Activated B cell treated with CpG ODN at 0.5 μM for 24 hours (primary cell): ENCODE results near the gene C3orf20. TPM values are rescaled to one million over a fixed set of nuclear protein-coding genes. Genes with fewer than 3 reads are reported as not detected.
"Not testable (repeated sequence)": the region's sequence is repeated elsewhere in the genome, so short reads cannot be mapped to it uniquely, and the experiment has no call there.

Source experiments
- ATAC-seq: fragments of 200-7000 bp; cut with Tn5 transposase; one replicate; pipeline ENCODE4 v1.10.0; 2021; ENCODE audit warnings: low read depth, mild to moderate bottlenecking, moderate library complexity
- CTCF ChIA-PET: fragments of 350-600 bp; sonication (Branson Sonifier 250); formaldehyde crosslinking; loops from one replicate; lab custom pipeline; 2021; ENCODE audit warnings: antibody characterized with exemption; lab: Charles Lee
- POLR2A ChIA-PET: fragments of 350-600 bp; sonication (Branson Sonifier 250); formaldehyde crosslinking; loops from one replicate; lab custom pipeline; 2021; ENCODE audit warnings: antibody characterized with exemption; lab: Charles Lee
- DNase-seq: peaks from one replicate; pipeline ENCODE4 v3.0.0; 2022
- H3K27ac Mint-ChIP-seq: one replicate; pipeline ENCODE4 v1.8.0; 2020; ENCODE audit warnings: mixed read lengths
- H3K27me3 Mint-ChIP-seq: one replicate; pipeline ENCODE4 v1.8.0; 2021; ENCODE audit warnings: mixed read lengths
- H3K36me3 Mint-ChIP-seq: one replicate; pipeline ENCODE4 v1.8.0; 2021; ENCODE audit warnings: low read depth, mixed read lengths
- H3K4me1 Mint-ChIP-seq: one replicate; pipeline ENCODE4 v1.8.0; 2021; ENCODE audit warnings: mixed read lengths
- H3K4me3 Mint-ChIP-seq: one replicate; pipeline ENCODE4 v1.8.0; 2020; ENCODE audit warnings: mild to moderate bottlenecking, mixed read lengths
- H3K9me3 Mint-ChIP-seq: one replicate; pipeline ENCODE4 v1.8.0; 2020; ENCODE audit warnings: mixed read lengths
- intact Hi-C: fragments of 100-400 bp; cut with micrococcal nuclease; formaldehyde crosslinking; loops from one replicate; pipeline ENCODE4 v1.15.1; 2024
- total RNA-seq: library from RNA; stranded (reverse); gene quantifications from 2 replicates; pipeline ENCODE4 v1.2.3, GENCODE V29; 2022
- TF ChIP-seq, protein P1 (sequence below): fragments of 200-600 bp; IDR thresholded peaks from one replicate; pipeline ENCODE4 v1.8.0; 2022; ENCODE audit warnings: antibody characterized with exemption, mild to moderate bottlenecking

C3orf20 gene
- total RNA-seq, 1 donor from 2014 or later, result 0.16 TPM

DNA sequence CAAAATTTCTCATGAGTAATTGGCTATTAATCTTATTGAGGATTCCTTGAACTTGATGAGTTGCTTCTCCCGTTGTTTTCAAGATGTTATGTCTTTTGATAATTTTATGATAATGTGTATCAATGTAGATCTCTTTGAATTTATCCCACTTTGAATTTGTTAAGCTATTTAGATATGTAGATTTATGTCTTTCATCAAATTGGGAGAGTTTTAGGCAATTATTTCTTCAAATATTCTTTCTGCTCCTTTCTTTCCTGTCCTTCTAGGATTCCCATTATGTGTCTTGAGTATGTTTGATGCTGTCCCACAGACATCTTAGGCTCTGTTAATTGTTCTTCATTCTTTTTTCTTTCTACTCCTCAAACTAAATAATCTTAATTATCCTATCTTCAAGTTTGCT is 75.7 kb downstream of the C3orf20 start:
- H3K27me3 Mint-ChIP-seq, result peaks cover 11% of the 10 kb centered on the region
- no peaks in the 10 kb centered on the region for H3K36me3 Mint-ChIP-seq
- intact Hi-C loops, result no loop called here
- TF ChIP-seq, protein P1, sequence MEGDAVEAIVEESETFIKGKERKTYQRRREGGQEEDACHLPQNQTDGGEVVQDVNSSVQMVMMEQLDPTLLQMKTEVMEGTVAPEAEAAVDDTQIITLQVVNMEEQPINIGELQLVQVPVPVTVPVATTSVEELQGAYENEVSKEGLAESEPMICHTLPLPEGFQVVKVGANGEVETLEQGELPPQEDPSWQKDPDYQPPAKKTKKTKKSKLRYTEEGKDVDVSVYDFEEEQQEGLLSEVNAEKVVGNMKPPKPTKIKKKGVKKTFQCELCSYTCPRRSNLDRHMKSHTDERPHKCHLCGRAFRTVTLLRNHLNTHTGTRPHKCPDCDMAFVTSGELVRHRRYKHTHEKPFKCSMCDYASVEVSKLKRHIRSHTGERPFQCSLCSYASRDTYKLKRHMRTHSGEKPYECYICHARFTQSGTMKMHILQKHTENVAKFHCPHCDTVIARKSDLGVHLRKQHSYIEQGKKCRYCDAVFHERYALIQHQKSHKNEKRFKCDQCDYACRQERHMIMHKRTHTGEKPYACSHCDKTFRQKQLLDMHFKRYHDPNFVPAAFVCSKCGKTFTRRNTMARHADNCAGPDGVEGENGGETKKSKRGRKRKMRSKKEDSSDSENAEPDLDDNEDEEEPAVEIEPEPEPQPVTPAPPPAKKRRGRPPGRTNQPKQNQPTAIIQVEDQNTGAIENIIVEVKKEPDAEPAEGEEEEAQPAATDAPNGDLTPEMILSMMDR, result no peak
- H3K4me3 Mint-ChIP-seq, result no peak overlapping the region
- H3K9me3 Mint-ChIP-seq, result peaks cover 13% of the 10 kb centered on the region
- DNase-seq (no peak), ATAC-seq (no peak)
- H3K4me1 Mint-ChIP-seq, result no peaks in the 10 kb centered on the region
- H3K27ac Mint-ChIP-seq, result no peak overlapping the region
- CTCF ChIA-PET, result no interaction called here
- POLR2A ChIA-PET, result interaction anchor here (0.7 kb wide), 1 partner anchor 1134 kb away, joined by 6 read pairs; no protein-coding TSS in a partner anchor

DNA sequence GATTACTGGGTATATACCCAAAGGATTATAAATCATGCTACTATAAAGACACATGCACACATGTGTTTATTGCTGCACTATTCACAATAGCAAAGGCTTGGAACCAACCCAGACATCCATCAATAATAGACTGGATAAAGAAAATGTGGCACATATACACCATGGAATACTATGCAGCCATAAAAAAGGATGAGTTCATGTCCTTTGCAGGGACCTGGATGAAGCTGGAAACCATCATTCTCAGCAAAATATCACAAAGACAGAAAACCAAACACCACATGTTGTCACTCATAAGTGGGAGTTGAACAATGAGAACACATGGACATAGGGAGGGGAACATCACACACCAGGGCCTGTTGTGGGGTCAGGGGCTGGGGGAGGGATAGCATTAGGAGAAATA is 78.0 kb downstream of the C3orf20 start:
- H3K4me1 Mint-ChIP-seq, ATAC-seq, H3K4me3 Mint-ChIP-seq, H3K27me3 Mint-ChIP-seq, POLR2A ChIA-PET, DNase-seq, H3K27ac Mint-ChIP-seq, intact Hi-C loops, CTCF ChIA-PET, H3K36me3 Mint-ChIP-seq: not testable (repeated sequence)
- peaks cover 13% of the 10 kb centered on the region for H3K9me3 Mint-ChIP-seq

DNA sequence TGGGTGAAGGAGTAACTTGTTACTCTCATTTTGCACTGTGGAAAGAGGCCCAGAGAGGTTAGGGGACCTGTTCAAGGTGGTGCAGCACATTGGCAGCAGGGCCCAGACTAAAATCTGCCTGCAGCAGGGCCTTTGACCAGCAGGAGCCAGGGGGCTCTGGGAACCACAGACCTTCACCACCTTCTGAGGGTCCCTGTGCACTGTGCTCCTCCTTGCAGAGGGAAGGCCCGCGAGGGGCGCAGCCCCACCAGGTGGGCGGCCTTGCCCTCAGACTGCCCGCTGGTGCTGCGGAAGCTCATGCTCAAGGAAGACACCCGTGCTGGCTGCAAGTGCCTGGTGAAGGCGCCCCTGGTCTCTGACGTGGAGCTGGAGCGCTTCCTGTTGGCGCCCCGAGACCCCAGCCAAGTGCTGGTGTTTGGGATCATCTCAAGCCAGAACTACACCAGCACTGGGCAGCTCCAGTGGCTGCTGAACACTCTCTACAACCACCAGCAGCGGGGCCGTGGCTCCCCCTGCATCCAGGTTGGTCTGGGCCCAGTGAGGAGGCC is 82.3 kb downstream of the C3orf20 start:
- Mint-ChIP-seq H3K4me1 (no peaks in the 10 kb centered on the region), H3K27ac (no peak overlapping the region), H3K36me3 (no peaks in the 10 kb centered on the region), H3K9me3 (no peaks in the 10 kb centered on the region), H3K27me3 (peaks cover 2% of the 10 kb centered on the region), H3K4me3 (no peak overlapping the region)
- POLR2A ChIA-PET, result no interaction called here
- CTCF ChIA-PET, result no interaction called here
- intact Hi-C loops, result no loop called here
- TF ChIP-seq, protein P1, result no peak
- ATAC-seq, result no peak
- DNase-seq, result no peak

DNA sequence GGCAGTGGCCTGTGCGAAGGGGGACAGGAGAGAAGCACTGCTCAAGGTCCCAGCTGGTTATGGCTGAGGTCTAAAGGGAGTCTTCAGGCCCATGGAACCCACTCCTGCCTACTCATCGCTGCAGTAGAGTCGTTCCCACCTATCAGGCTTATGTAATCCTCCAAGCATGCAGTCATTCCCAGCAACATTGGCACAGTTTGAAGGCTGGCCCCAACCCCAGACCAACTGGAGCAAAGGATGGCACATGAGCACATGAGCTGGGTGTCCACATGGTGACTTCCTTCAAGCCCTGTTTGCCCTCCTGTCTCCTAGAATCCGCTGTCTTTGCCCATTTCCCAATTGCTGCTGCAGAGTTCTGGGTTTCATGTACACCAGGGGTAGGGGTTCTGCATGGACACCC is 83.4 kb downstream of the C3orf20 start:
- POLR2A ChIA-PET, result no interaction called here
- H3K27ac Mint-ChIP-seq, result no peak overlapping the region
- intact Hi-C loops, result no loop called here
- no peak overlapping the region for H3K4me3 Mint-ChIP-seq
- H3K36me3 Mint-ChIP-seq, result no peaks in the 10 kb centered on the region
- TF ChIP-seq, protein P1, result no peak
- CTCF ChIA-PET, result no interaction called here
- H3K9me3 Mint-ChIP-seq, result no peaks in the 10 kb centered on the region
- peaks cover 2% of the 10 kb centered on the region for H3K27me3 Mint-ChIP-seq
- ATAC-seq, result no peak
- H3K4me1 Mint-ChIP-seq, result no peaks in the 10 kb centered on the region
- DNase-seq, result no peak

DNA sequence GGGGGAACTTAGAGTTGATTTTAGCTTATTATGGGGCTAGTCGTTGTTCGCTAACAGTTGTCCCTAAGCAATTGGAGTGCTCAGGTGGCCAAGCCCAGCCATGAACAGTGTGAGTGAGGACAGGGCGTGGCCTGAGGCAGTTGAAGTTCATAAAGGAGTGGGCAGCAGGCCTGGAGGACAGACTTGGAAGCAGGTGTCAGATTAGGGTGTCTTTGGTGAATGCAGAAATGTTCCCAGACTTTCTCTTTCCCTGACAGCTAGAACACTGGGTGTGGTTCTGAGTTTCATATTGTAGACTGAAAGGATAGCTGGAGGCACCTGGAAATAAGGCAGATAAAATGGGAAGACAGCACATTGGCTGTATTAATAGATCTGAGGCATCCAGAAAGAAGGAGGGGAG is 84.0 kb downstream of the C3orf20 start:
- H3K27ac Mint-ChIP-seq, result no peak overlapping the region
- TF ChIP-seq, protein P1, result no peak
- DNase-seq, result no peak
- H3K36me3 Mint-ChIP-seq, result no peaks in the 10 kb centered on the region
- ChIA-PET POLR2A (no interaction called here), CTCF (no interaction called here)
- intact Hi-C loops, result no loop called here
- H3K4me3 Mint-ChIP-seq, result no peak overlapping the region
- ATAC-seq, result no peak
- no peaks in the 10 kb centered on the region for H3K4me1 Mint-ChIP-seq
- no peaks in the 10 kb centered on the region for H3K9me3 Mint-ChIP-seq
- H3K27me3 Mint-ChIP-seq, result peaks cover 2% of the 10 kb centered on the region

DNA sequence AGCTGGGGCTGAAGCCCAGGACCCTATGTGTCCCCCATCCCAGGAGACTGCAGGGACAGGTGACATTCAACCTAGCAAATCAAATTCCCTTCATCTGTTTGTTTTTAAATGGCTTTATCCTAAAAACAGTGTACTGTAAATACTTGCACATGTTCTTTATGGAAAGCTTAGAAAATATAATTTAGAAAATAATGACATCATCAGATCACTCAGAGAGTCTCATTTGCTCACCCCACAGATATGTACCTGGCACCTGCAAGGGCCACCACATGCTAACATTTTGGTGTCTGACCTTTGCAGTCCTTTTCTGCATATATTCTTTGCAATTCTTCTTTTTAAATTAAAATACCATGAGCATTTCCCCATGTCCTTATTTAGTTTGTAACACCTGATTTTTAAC is 85.2 kb downstream of the C3orf20 start:
- no peak overlapping the region for H3K4me3 Mint-ChIP-seq
- no peak for ATAC-seq
- no peak overlapping the region for H3K27ac Mint-ChIP-seq
- DNase-seq, result no peak
- H3K4me1 Mint-ChIP-seq, result no peaks in the 10 kb centered on the region
- intact Hi-C loops, result no loop called here
- TF ChIP-seq, protein P1, result no peak
- H3K9me3 Mint-ChIP-seq, result no peaks in the 10 kb centered on the region
- H3K27me3 Mint-ChIP-seq, result peaks cover 2% of the 10 kb centered on the region
- ChIA-PET CTCF (no interaction called here), POLR2A (no interaction called here)
- H3K36me3 Mint-ChIP-seq, result no peaks in the 10 kb centered on the region
